Heart left ventricle (tissue), 13 donors: Measurements from ENCODE around the gene SCN4B.
"Not testable (repeated sequence)": the region's sequence is repeated elsewhere in the genome, so short reads cannot be mapped to it uniquely, and the experiment has no call there.

Experiments
- CTCF ChIP-seq, 12 donors: fragments of 200-600 bp; sonication (generic) in 4 of 12; IDR thresholded peaks; one replicate each; pipeline versions ENCODE4 v1.5.0 to v1.8.0; 2018 to 2022; ENCODE audit warnings: antibody characterized with exemption in 12 of 12, mild to moderate bottlenecking in 5 of 12
- POLR2A ChIP-seq, 2 donors: fragments of 450-650 bp; IDR thresholded peaks; one replicate each; pipeline ENCODE4 v1.6.1; 2017; ENCODE audit warnings: antibody characterized with exemption in 2 of 2, mild to moderate bottlenecking in 2 of 2, moderate library complexity in 2 of 2
- donor health status: ischemic (EF 13 %, LVEDD 7.1; RV severe dilation, severe dysfunction).
- donor health status: DM: no; HTN: yes; CAD: no.
- donor health status: DM: no; HTN: no; CAD: no.
- donor health status: ischemic (EF 25% LVEDD 6.9; RV normal size, moderate dysfunction).
- donor health status: ischemic (EF 25% LVEDD 5.7; RV mildly dilated, moderate dysfunction).
- donor health status: ischemic (EF 35%, LVEDD 5.7; RV mildly dilated, moderate dysfunction).
- donor health status: nonischemic (EF 11% LVEDD 7.7; RV severe dilation, severe dysfunction).
- donor health status: DM: yes; HTN: yes; CAD: no.
- donor health status: PGD.
- donor health status: ischemic (EF 29% LVEDD 5.4; RV normal size, mild dysfunction).
- donor health status: nonischemic (EF 23%, LVEDD 6.1; RV moderate dilation, normal function).

- TF ChIP-seq CTCF, POLR2A (IDR thresholded peaks at IDR 0.05): not testable (repeated sequence)
These were observed 40.2 kb upstream of the SCN4B start for GRCh38 chr11:118192817-118193216.
